HepG2 (cell line): ENCODE results near the gene COL9A3. TPM values are rescaled to one million over a fixed set of nuclear protein-coding genes. Genes with fewer than 3 reads are reported as not detected.

Experiments
- ARNTL ChIP-seq: sonication (generic); formaldehyde crosslinking; IDR thresholded peaks from 2 replicates; pipeline ENCODE4 v1.4.0; 2020; ENCODE audit warnings: mild to moderate bottlenecking, missing genetic modification reagents
- BRD4 ChIP-seq: sonication (generic); formaldehyde crosslinking; IDR thresholded peaks from 2 replicates; pipeline ENCODE4 v1.4.0; 2020; ENCODE audit warnings: missing genetic modification reagents
- CAMTA2 ChIP-seq: sonication (generic); formaldehyde crosslinking; IDR thresholded peaks from 2 replicates; pipeline ENCODE4 v1.4.0; 2020; ENCODE audit warnings: mild to moderate bottlenecking, missing genetic modification reagents, borderline replicate concordance
- CCAR2 ChIP-seq: fragments of 200-400 bp; formaldehyde crosslinking; optimal IDR thresholded peaks from 2 replicates; pipeline ENCODE3; 2018; ENCODE audit warnings: low read depth, mild to moderate bottlenecking, low read length, moderate library complexity
- CHD4 ChIP-seq: fragments of 200-600 bp; sonication (generic); IDR thresholded peaks from 2 replicates; pipeline ENCODE4 v1.7.0; 2017; ENCODE audit warnings: mild to moderate bottlenecking, low read length, borderline replicate concordance
- ERF ChIP-seq: IDR thresholded peaks from 2 replicates; pipeline ENCODE4 v1.6.1; 2018; ENCODE audit warnings: missing biosample characterization, missing genetic modification reagents
- ISL2 ChIP-seq: sonication (generic); formaldehyde crosslinking; IDR thresholded peaks from 2 replicates; pipeline ENCODE4 v1.5.0; 2020; ENCODE audit warnings: missing genetic modification reagents
- NFKBIZ ChIP-seq: IDR thresholded peaks from 2 replicates; pipeline ENCODE4 v1.6.1; 2018; ENCODE audit warnings: missing genetic modification reagents, missing compliant biosample characterization
- PRPF4 ChIP-seq: fragments of 200-400 bp; formaldehyde crosslinking; IDR thresholded peaks from 2 replicates; pipeline ENCODE4 v1.6.1; 2016; ENCODE audit warnings: low read length, low read depth; ENCODE audit not compliant: poor library complexity, severe bottlenecking
- SAFB2 ChIP-seq: sonication (generic); formaldehyde crosslinking; IDR thresholded peaks from 2 replicates; pipeline ENCODE4 v1.5.1; 2020; ENCODE audit warnings: missing genetic modification reagents, low read depth, mild to moderate bottlenecking, borderline replicate concordance
- SRSF4 ChIP-seq: fragments of 200-400 bp; formaldehyde crosslinking; IDR thresholded peaks from one replicate; pipeline ENCODE4 v1.6.1; 2018; ENCODE audit warnings: mild to moderate bottlenecking, low read depth, low read length, moderate library complexity; ENCODE audit not compliant: poor library complexity, severe bottlenecking
- ZNF331 ChIP-seq: sonication (generic); formaldehyde crosslinking; IDR thresholded peaks from 2 replicates; pipeline ENCODE4 v1.4.0; 2020; ENCODE audit warnings: missing genetic modification reagents
- ZNF614 ChIP-seq: IDR thresholded peaks from 2 replicates; pipeline ENCODE4 v1.6.1; 2018; ENCODE audit warnings: missing biosample characterization, missing genetic modification reagents, inconsistent platforms, borderline replicate concordance
- polyA plus RNA-seq, 8 experiments: library from polyadenylated mRNA; depleted of rRNA in 3 of 8; stranded (reverse) in 7 of 8; unstranded in 1 of 8; fragments of >200 nt; fragmentation: Illumina TruSeq in 4 of 8; extraction: Trizol in 4 of 8; gene quantifications; 2 replicates each; pipeline versions ENCODE4 v1.2.1 to v1.2.3, GENCODE V29; 2011 to 2016; ENCODE audit warnings: low read depth in 4 of 8, missing spikeins in 1 of 8, mixed read lengths in 1 of 8; ENCODE audit not compliant: insufficient read depth in 1 of 8
- total RNA-seq, 5 experiments: library from RNA; depleted of rRNA; stranded (reverse); fragments of >200 nt; fragmentation: Illumina TruSeq; extraction: Trizol; gene quantifications; 2 replicates each; pipeline ENCODE4 v1.2.3, GENCODE V29; 2016; ENCODE audit warnings: low read depth in 1 of 5
- TF ChIP-seq, protein P1 (sequence below): IDR thresholded peaks from 2 replicates; pipeline ENCODE4 v1.4.0; 2020; ENCODE audit warnings: mild to moderate bottlenecking, missing genetic modification reagents
- TF ChIP-seq, protein P2 (sequence below): sonication (generic); formaldehyde crosslinking; IDR thresholded peaks from 2 replicates; pipeline ENCODE4 v1.4.0; 2020; ENCODE audit warnings: missing genetic modification reagents
- TF ChIP-seq, protein P3 (sequence below): IDR thresholded peaks from 2 replicates; pipeline ENCODE4 v1.6.1; 2016; ENCODE audit warnings: control low read depth
- TF ChIP-seq, protein P4 (sequence below): sonication (generic); formaldehyde crosslinking; IDR thresholded peaks from 2 replicates; pipeline ENCODE4 v1.4.0; 2020; ENCODE audit warnings: low read depth, mild to moderate bottlenecking, missing genetic modification reagents
- TF ChIP-seq, protein P5 (sequence below): sonication (generic); formaldehyde crosslinking; IDR thresholded peaks from 2 replicates; pipeline ENCODE4 v1.4.0; 2020; ENCODE audit warnings: mild to moderate bottlenecking, missing genetic modification reagents

Gene COL9A3
- total and polyA plus RNA-seq, 2 of the 13 experiments (the other 11 are each of a cell fraction or from before 2014, with no cell fraction given), result 155 to 204 TPM

DNA sequence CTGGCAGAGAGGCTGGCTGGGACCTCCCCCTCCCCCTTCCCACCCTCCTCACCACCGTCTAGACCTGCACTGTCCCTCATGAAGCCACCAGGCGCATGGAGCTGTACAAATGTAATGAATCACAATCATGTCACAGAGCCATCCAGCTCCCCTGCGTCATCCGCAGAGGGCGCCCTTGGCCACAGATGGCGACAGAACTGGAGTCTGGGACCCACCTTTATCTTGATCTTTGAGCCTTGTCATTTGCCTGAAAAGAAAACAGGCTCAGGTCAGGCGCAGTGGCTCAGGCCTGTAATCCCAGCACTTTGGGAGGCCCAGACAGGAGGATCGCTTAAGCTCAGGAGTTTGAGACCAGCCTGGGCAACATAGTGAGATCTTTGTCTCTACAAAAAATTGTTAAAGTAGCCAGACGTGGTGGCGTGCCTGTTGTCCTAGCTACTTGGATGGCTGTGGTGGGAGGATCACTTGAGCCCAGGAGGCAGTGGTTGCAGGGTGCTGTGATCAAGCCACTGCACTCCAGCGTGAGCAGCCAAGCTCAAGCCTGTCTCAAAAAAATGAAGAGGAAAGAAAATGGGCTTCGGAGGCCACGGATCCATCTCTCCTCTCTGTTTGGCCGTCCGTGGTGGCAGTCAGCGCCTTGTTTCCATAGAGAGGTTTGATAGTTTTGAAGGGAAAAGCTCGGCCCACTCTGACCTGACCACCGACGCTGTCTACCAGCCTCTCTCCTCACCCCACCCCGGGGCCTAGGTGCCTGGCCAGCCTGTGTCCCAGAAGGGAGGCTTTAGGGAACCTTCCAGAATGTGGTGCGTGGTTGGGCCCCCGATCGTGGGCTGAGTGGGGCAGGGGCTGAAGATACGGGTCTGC, 6.2 kb downstream of the COL9A3 start (continued):
- TF ChIP-seq PRPF4 (no peak), ARNTL (CRISPR knock-in tag) (peak; percentile 74), SAFB2 (CRISPR knock-in tag) (peak; percentile 72; the same call in 1 of the 2 replicates), CCAR2 (no peak), ZNF331 (CRISPR knock-in tag) (peak; percentile 95), ISL2 (CRISPR knock-in tag) (peak; percentile 55; the same call in 1 of the 2 replicates), NFKBIZ (CRISPR knock-in tag) (peak; percentile 89; the same call in 1 of the 2 replicates), ERF (CRISPR knock-in tag) (peak; percentile 95), BRD4 (CRISPR knock-in tag) (no peak), ZNF614 (CRISPR knock-in tag) (peak; percentile 99), SRSF4 (no peak), CHD4 (peak; percentile 78), CAMTA2 (CRISPR knock-in tag) (no peak; the same call in 1 of the 2 replicates)
- TF ChIP-seq, protein P1, sequence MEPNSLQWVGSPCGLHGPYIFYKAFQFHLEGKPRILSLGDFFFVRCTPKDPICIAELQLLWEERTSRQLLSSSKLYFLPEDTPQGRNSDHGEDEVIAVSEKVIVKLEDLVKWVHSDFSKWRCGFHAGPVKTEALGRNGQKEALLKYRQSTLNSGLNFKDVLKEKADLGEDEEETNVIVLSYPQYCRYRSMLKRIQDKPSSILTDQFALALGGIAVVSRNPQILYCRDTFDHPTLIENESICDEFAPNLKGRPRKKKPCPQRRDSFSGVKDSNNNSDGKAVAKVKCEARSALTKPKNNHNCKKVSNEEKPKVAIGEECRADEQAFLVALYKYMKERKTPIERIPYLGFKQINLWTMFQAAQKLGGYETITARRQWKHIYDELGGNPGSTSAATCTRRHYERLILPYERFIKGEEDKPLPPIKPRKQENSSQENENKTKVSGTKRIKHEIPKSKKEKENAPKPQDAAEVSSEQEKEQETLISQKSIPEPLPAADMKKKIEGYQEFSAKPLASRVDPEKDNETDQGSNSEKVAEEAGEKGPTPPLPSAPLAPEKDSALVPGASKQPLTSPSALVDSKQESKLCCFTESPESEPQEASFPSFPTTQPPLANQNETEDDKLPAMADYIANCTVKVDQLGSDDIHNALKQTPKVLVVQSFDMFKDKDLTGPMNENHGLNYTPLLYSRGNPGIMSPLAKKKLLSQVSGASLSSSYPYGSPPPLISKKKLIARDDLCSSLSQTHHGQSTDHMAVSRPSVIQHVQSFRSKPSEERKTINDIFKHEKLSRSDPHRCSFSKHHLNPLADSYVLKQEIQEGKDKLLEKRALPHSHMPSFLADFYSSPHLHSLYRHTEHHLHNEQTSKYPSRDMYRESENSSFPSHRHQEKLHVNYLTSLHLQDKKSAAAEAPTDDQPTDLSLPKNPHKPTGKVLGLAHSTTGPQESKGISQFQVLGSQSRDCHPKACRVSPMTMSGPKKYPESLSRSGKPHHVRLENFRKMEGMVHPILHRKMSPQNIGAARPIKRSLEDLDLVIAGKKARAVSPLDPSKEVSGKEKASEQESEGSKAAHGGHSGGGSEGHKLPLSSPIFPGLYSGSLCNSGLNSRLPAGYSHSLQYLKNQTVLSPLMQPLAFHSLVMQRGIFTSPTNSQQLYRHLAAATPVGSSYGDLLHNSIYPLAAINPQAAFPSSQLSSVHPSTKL (CRISPR knock-in tag), result peak; percentile 83
- TF ChIP-seq, protein P2, sequence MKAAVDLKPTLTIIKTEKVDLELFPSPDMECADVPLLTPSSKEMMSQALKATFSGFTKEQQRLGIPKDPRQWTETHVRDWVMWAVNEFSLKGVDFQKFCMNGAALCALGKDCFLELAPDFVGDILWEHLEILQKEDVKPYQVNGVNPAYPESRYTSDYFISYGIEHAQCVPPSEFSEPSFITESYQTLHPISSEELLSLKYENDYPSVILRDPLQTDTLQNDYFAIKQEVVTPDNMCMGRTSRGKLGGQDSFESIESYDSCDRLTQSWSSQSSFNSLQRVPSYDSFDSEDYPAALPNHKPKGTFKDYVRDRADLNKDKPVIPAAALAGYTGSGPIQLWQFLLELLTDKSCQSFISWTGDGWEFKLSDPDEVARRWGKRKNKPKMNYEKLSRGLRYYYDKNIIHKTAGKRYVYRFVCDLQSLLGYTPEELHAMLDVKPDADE (CRISPR knock-in tag), result no peak
- TF ChIP-seq, protein P3, sequence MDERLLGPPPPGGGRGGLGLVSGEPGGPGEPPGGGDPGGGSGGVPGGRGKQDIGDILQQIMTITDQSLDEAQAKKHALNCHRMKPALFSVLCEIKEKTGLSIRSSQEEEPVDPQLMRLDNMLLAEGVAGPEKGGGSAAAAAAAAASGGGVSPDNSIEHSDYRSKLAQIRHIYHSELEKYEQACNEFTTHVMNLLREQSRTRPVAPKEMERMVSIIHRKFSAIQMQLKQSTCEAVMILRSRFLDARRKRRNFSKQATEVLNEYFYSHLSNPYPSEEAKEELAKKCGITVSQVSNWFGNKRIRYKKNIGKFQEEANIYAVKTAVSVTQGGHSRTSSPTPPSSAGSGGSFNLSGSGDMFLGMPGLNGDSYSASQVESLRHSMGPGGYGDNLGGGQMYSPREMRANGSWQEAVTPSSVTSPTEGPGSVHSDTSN (CRISPR knock-in tag), result peak; percentile 66; the same call in 1 of the 2 replicates
- TF ChIP-seq, protein P4, sequence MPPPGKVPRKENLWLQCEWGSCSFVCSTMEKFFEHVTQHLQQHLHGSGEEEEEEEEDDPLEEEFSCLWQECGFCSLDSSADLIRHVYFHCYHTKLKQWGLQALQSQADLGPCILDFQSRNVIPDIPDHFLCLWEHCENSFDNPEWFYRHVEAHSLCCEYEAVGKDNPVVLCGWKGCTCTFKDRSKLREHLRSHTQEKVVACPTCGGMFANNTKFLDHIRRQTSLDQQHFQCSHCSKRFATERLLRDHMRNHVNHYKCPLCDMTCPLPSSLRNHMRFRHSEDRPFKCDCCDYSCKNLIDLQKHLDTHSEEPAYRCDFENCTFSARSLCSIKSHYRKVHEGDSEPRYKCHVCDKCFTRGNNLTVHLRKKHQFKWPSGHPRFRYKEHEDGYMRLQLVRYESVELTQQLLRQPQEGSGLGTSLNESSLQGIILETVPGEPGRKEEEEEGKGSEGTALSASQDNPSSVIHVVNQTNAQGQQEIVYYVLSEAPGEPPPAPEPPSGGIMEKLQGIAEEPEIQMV, result peak; percentile 62; the same call in 1 of the 2 replicates
- TF ChIP-seq, protein P5, sequence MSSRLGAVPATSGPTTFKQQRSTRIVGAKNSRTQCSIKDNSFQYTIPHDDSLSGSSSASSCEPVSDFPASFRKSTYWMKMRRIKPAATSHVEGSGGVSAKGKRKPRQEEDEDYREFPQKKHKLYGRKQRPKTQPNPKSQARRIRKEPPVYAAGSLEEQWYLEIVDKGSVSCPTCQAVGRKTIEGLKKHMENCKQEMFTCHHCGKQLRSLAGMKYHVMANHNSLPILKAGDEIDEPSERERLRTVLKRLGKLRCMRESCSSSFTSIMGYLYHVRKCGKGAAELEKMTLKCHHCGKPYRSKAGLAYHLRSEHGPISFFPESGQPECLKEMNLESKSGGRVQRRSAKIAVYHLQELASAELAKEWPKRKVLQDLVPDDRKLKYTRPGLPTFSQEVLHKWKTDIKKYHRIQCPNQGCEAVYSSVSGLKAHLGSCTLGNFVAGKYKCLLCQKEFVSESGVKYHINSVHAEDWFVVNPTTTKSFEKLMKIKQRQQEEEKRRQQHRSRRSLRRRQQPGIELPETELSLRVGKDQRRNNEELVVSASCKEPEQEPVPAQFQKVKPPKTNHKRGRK, result no peak
